ENCODE results near the gene VWA5B2. TPM values are rescaled to one million over a fixed set of nuclear protein-coding genes. Genes with fewer than 3 reads are reported as not detected.

The VWA5B2 gene
- total and polyA plus RNA-seq, 2 of the 13 experiments (the other 11 are each of a cell fraction or from before 2014, with no cell fraction given) = 0.03 to 0.04 TPM

GRCh38 chr3:184237807-184238206, 8.4 kb downstream of the VWA5B2 start (continued):
- TF ChIP-seq ZNF441 (CRISPR knock-in tag; IDR thresholded peaks at IDR 0.05; ENCODE audit: borderline replicate concordance) (no peak), MTF1 (CRISPR knock-in tag; IDR thresholded peaks at IDR 0.05) (no peak)

- H3K27ac ChIP-seq (ENCODE audit: extremely low read length, insufficient read depth, low read length) = no peak overlapping the region
- ATAC-seq = no peak
- ChIA-PET POLR2A (no interaction called here), CTCF (ENCODE audit: low intra/inter-chr PET ratio, low total read pairs) (no interaction called here)
- H3K4me1 ChIP-seq (ENCODE audit: insufficient read depth, low read length) = peaks cover 24% of the 10 kb centered on the region
- BruUV-seq (replicated peaks) = no TSS peak
- no peaks in the 10 kb centered on the region for H3K79me2 ChIP-seq (ENCODE audit: insufficient read depth, low read length)
- no peak for FAIRE-seq
- in situ Hi-C loops (cut with HindIII; ENCODE audit: extremely low pct_ligation_motif_present, low pct_unique_long_range_greater_than_20kb) (no loop called here), intact Hi-C loops (cut with micrococcal nuclease; ENCODE audit: unreplicated experiment) (no loop called here)
- no peak for TF ChIP-seq CBX1 (IDR thresholded peaks at IDR 0.05; ENCODE audit: low read depth)
- TF ChIP-seq ZNF329 (CRISPR knock-in tag; IDR thresholded peaks at IDR 0.05; ENCODE audit: low read depth) = no peak
- TF ChIP-seq TIGD3 (CRISPR knock-in tag; IDR thresholded peaks at IDR 0.05; ENCODE audit: borderline replicate concordance) = no peak
- TF ChIP-seq NPAS2 (CRISPR knock-in tag; IDR thresholded peaks at IDR 0.05; ENCODE audit: borderline replicate concordance) = no peak
- TF ChIP-seq JUNB (CRISPR knock-in tag; IDR thresholded peaks at IDR 0.05; ENCODE audit: borderline replicate concordance) = no peak
- no peak for TF ChIP-seq RFX3 (CRISPR knock-in tag; IDR thresholded peaks at IDR 0.05)
- TF ChIP-seq ZNF282 (IDR thresholded peaks at IDR 0.05; ENCODE audit: partially characterized antibody) = no peak
- no peak for TF ChIP-seq CC2D1A (CRISPR knock-in tag; IDR thresholded peaks at IDR 0.05)
- H3K9ac ChIP-seq (ENCODE audit: insufficient read depth, low read depth, low read length) = no peak overlapping the region
- H3K4me2 ChIP-seq (ENCODE audit: low read depth, low read length) = no peak overlapping the region
- H3K27me3 ChIP-seq (ENCODE audit: control insufficient read depth in 1 of 2, insufficient read depth in 2 of 2, low read length in 2 of 2) = peaks cover 10 to 55% of the 10 kb centered on the region in 2 experiments; a peak in 4 of 5 replicates
- H3K36me3 ChIP-seq (replicated peaks in 1 of 2; ENCODE audit: control insufficient read depth in 1 of 2, insufficient read depth in 2 of 2, low read length in 2 of 2) = peaks cover 5 to 8% of the 10 kb centered on the region in 2 experiments; a peak in 4 of 5 replicates
- H2AFZ ChIP-seq (ENCODE audit: low read length) = no peak overlapping the region
- no peak for DNase-seq (ENCODE audit: low spot score)
- no peak overlapping the region for H3K4me3 ChIP-seq (replicated peaks in 1 of 3; ENCODE audit: insufficient read depth in 1 of 3, low read depth in 2 of 3, low read length in 3 of 3)
- H4K20me1 ChIP-seq (ENCODE audit: insufficient read depth, low read length) = peaks cover 4% of the 10 kb centered on the region
- 45% methylated on average over 9 of the region's 13 CpGs for WGBS (ENCODE audit: low lambda C conversion rate)
- H3K9me3 ChIP-seq (ENCODE audit: low read length) = no peaks in the 10 kb centered on the region
Observed at GRCh38 chr3:184238246-184238818, 8.9 kb downstream of the VWA5B2 start.

Measured in HepG2 (cell line).